ENCODE measurements around the gene TRDMT1.

Gene TRDMT1

GRCh38 chr10:17203416-17203815 is 1.9 kb upstream of the TRDMT1 start:
- no peak for DNase-seq
- no peaks in the 10 kb centered on the region for H3K36me3 ChIP-seq (replicated peaks)
- no peaks in the 10 kb centered on the region for H3K27me3 ChIP-seq (replicated peaks)
- H3K27ac ChIP-seq, result no peak overlapping the region
- TF ChIP-seq, protein P1, sequence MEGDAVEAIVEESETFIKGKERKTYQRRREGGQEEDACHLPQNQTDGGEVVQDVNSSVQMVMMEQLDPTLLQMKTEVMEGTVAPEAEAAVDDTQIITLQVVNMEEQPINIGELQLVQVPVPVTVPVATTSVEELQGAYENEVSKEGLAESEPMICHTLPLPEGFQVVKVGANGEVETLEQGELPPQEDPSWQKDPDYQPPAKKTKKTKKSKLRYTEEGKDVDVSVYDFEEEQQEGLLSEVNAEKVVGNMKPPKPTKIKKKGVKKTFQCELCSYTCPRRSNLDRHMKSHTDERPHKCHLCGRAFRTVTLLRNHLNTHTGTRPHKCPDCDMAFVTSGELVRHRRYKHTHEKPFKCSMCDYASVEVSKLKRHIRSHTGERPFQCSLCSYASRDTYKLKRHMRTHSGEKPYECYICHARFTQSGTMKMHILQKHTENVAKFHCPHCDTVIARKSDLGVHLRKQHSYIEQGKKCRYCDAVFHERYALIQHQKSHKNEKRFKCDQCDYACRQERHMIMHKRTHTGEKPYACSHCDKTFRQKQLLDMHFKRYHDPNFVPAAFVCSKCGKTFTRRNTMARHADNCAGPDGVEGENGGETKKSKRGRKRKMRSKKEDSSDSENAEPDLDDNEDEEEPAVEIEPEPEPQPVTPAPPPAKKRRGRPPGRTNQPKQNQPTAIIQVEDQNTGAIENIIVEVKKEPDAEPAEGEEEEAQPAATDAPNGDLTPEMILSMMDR (IDR thresholded peaks at IDR 0.05; ENCODE audit: low read depth, low read length, missing control alignments), result no peak
- no peak overlapping the region for H3K4me3 ChIP-seq (ENCODE audit: low read depth, low read length)
- in situ Hi-C loops (cut with HindIII; ENCODE audit: low pct_ligation_motif_present, low sequenced_read_pairs), result no loop called here

- Histone ChIP-seq H3K27ac (no peak overlapping the region), H3K27me3 (replicated peaks) (no peaks in the 10 kb centered on the region), H3K4me3 (ENCODE audit: low read depth, low read length) (no peak overlapping the region), H3K36me3 (replicated peaks) (no peaks in the 10 kb centered on the region)
- TF ChIP-seq, protein P1 (IDR thresholded peaks at IDR 0.05; ENCODE audit: low read depth, low read length, missing control alignments), result no peak
- DNase-seq, result no peak
- in situ Hi-C loops (cut with HindIII; ENCODE audit: low pct_ligation_motif_present, low sequenced_read_pairs), result no loop called here
Measured at GRCh38 chr10:17202999-17203398, 1.5 kb upstream of the TRDMT1 start.

- H3K4me3 ChIP-seq (ENCODE audit: low read depth, low read length), result no peak overlapping the region
- no peaks in the 10 kb centered on the region for H3K27me3 ChIP-seq (replicated peaks)
- H3K36me3 ChIP-seq (replicated peaks), result no peaks in the 10 kb centered on the region
- TF ChIP-seq, protein P1 (IDR thresholded peaks at IDR 0.05; ENCODE audit: low read depth, low read length, missing control alignments), result no peak
- in situ Hi-C loops (cut with HindIII; ENCODE audit: low pct_ligation_motif_present, low sequenced_read_pairs), result no loop called here
- no peak overlapping the region for H3K27ac ChIP-seq
- no peak for DNase-seq
Measured at GRCh38 chr10:17202506-17202905, 1.0 kb upstream of the TRDMT1 start.

- TF ChIP-seq, protein P1 (IDR thresholded peaks at IDR 0.05; ENCODE audit: low read depth, low read length, missing control alignments), result no peak
- in situ Hi-C loops (cut with HindIII; ENCODE audit: low pct_ligation_motif_present, low sequenced_read_pairs), result no loop called here
- H3K27me3 ChIP-seq (replicated peaks), result no peaks in the 10 kb centered on the region
- no peaks in the 10 kb centered on the region for H3K36me3 ChIP-seq (replicated peaks)
- peak overlapping the region; percentile 65 for H3K4me3 ChIP-seq (ENCODE audit: low read depth, low read length)
- no peak for DNase-seq
- peak overlapping the region; percentile 92 for H3K27ac ChIP-seq
Measured at GRCh38 chr10:17201794-17202116, 283 bp upstream of the TRDMT1 start.

GRCh38 chr10:17200001-17200911 is 1.2 kb downstream of the TRDMT1 start:
- in situ Hi-C loops (cut with HindIII; ENCODE audit: low pct_ligation_motif_present, low sequenced_read_pairs), result no loop called here
- H3K27me3 ChIP-seq (replicated peaks), result no peaks in the 10 kb centered on the region

More at GRCh38 chr10:17200001-17200911, 1.2 kb downstream of the TRDMT1 start:
- DNase-seq, result no peak
- Histone ChIP-seq H3K36me3 (replicated peaks) (no peaks in the 10 kb centered on the region), H3K27ac (peak overlapping the region; percentile 92), H3K4me3 (ENCODE audit: low read depth, low read length) (peak overlapping the region; percentile 65)
- TF ChIP-seq, protein P1 (IDR thresholded peaks at IDR 0.05; ENCODE audit: low read depth, low read length, missing control alignments), result no peak
